GM19193 (cell line): ENCODE measurements around the gene IMMT.

Experiments
- POLR2A ChIP-seq: IDR thresholded peaks from 4 replicates; pipeline ENCODE4 v1.6.1; 2011; ENCODE audit not compliant: insufficient read depth, insufficient read length; ENCODE audit errors: extremely low read depth

The IMMT gene

GRCh38 chr2:86102157-86102556 is 93.1 kb downstream of the IMMT start:
- TF ChIP-seq POLR2A: no peak

- TF ChIP-seq POLR2A: no peak
Observed at GRCh38 chr2:86097913-86098312, 97.3 kb downstream of the IMMT start.

- no peak for TF ChIP-seq POLR2A
Observed at GRCh38 chr2:86097114-86097896, 98.0 kb downstream of the IMMT start.

- TF ChIP-seq POLR2A: no peak
Observed at GRCh38 chr2:86094229-86094628, 101.0 kb downstream of the IMMT start.
